GM12872 (cell line): Measurements from ENCODE around the gene SPAG16.

Experiments used
- CTCF ChIP-seq: IDR thresholded peaks from 3 replicates; pipeline ENCODE4 v1.5.1; 2011; ENCODE audit warnings: low read depth, mild to moderate bottlenecking, low read length, moderate library complexity; ENCODE audit not compliant: insufficient read depth

SPAG16 gene

GRCh38 chr2:214322662-214323061, 1038.4 kb downstream of the SPAG16 start:
- TF ChIP-seq CTCF = no peak

- TF ChIP-seq CTCF = no peak
These were observed 1041.1 kb downstream of the SPAG16 start for GRCh38 chr2:214325404-214325803.

- no peak for TF ChIP-seq CTCF
These were observed 1044.7 kb downstream of the SPAG16 start for GRCh38 chr2:214328941-214329340.

GRCh38 chr2:214341646-214342045, 1057.4 kb downstream of the SPAG16 start:
- no peak for TF ChIP-seq CTCF

- TF ChIP-seq CTCF = no peak
These were observed 1074.2 kb downstream of the SPAG16 start for GRCh38 chr2:214358506-214358905.

GRCh38 chr2:214361116-214361515, 1076.9 kb downstream of the SPAG16 start:
- no peak for TF ChIP-seq CTCF

GRCh38 chr2:214365549-214365948, 1081.3 kb downstream of the SPAG16 start:
- no peak for TF ChIP-seq CTCF

GRCh38 chr2:214367171-214367570, 1082.9 kb downstream of the SPAG16 start:
- no peak for TF ChIP-seq CTCF
